MCF 10A (cell line): ENCODE measurements around the gene MAGIX. TPM values are rescaled to one million over a fixed set of nuclear protein-coding genes. Genes with fewer than 3 reads are reported as not detected.
A peak's percentile ranks its signal among the peaks of the same experiment; 100 is the strongest.

Experiments
- Bru-seq: library from RNA; stranded (reverse); fragments of 400-500 nt; gene quantifications from one replicate; lab custom pipeline; 2021; lab: Mats Ljungman, UMichigan
- BruChase-seq, 2 experiments: library from RNA; stranded (reverse); fragments of 400-500 nt; gene quantifications; one replicate each; lab custom pipeline; 2021; lab: Mats Ljungman, UMichigan
- BruUV-seq: library from RNA; stranded (reverse); fragments of 400-500 nt; replicated peaks from 2 replicates; lab custom pipeline; 2021; lab: Mats Ljungman, UMichigan
- CTCF ChIA-PET: fragments of 300-600 bp; sonication (Branson Sonifier 250); formaldehyde crosslinking; extraction: SDS; loops from one replicate; lab custom pipeline; 2021; ENCODE audit warnings: antibody characterized with exemption, inconsistent platforms; lab: Yijun Ruan, JAX
- POLR2A ChIA-PET: fragments of 300-600, 350-650 bp; sonication (Branson Sonifier 250); formaldehyde crosslinking; extraction: SDS; loops from one replicate; lab custom pipeline; 2020; ENCODE audit warnings: antibody characterized with exemption, inconsistent platforms; lab: Yijun Ruan, JAX
- DNase-seq: peaks from one replicate; pipeline ENCODE4 v3.0.0-alpha.2; 2018; ENCODE audit not compliant: unreplicated experiment
- H3K27ac Mint-ChIP-seq: one replicate; pipeline ENCODE4 v1.8.0; 2022; ENCODE audit warnings: mild to moderate bottlenecking, low read depth, mixed read lengths; ENCODE audit not compliant: unreplicated experiment
- H3K27me3 Mint-ChIP-seq: one replicate; pipeline ENCODE4 v1.8.0; 2022; ENCODE audit warnings: mixed read lengths; ENCODE audit not compliant: insufficient read depth, unreplicated experiment
- H3K36me3 Mint-ChIP-seq: one replicate; pipeline ENCODE4 v1.8.0; 2022; ENCODE audit warnings: mild to moderate bottlenecking, moderate library complexity, mixed read lengths; ENCODE audit not compliant: insufficient read depth, unreplicated experiment
- H3K4me1 Mint-ChIP-seq: one replicate; pipeline ENCODE4 v1.8.0; 2022; ENCODE audit warnings: mixed read lengths; ENCODE audit not compliant: insufficient read depth, unreplicated experiment
- H3K4me3 Mint-ChIP-seq: one replicate; pipeline ENCODE4 v1.8.0; 2022; ENCODE audit warnings: mild to moderate bottlenecking, moderate library complexity, mixed read lengths; ENCODE audit not compliant: unreplicated experiment
- H3K9me3 Mint-ChIP-seq: one replicate; pipeline ENCODE4 v1.8.0; 2022; ENCODE audit warnings: mixed read lengths; ENCODE audit not compliant: unreplicated experiment
- intact Hi-C: fragments of 100-400 bp; cut with micrococcal nuclease; formaldehyde crosslinking; loops from 2 replicates; pipeline ENCODE4 v1.14.1; 2022
- long read RNA-seq: library from polyadenylated mRNA; stranded (forward); transcript quantifications from one replicate; pipeline ENCODE4 v2.0.0, GENCODE V29; 2022
- total RNA-seq: library from RNA; stranded (reverse); gene quantifications from 2 replicates; pipeline ENCODE4 v1.2.3, GENCODE V29; 2022
- TF ChIP-seq, protein P1 (sequence below): fragments of 200-600 bp; IDR thresholded peaks from one replicate; pipeline ENCODE4 v1.8.0; 2022; ENCODE audit warnings: antibody characterized with exemption, mild to moderate bottlenecking; ENCODE audit not compliant: unreplicated experiment

MAGIX gene
- total RNA-seq (0.52 and 0.84 TPM in 2 replicates), Bru-seq, nascent RNA (percentile 31 among the genes with signal in this experiment), BruChase-seq, experiment 1, labeled RNA remaining after a 6-hour chase (percentile 32 among the genes with signal in this experiment), BruChase-seq, experiment 2, labeled RNA remaining after a 2-hour chase (percentile 26 among the genes with signal in this experiment)
- long read RNA-seq, partial matches to known transcripts = 2 of 4 reads
- long read RNA-seq, other reads (novel, unspliced or antisense) = 2 of 4 reads

GRCh38 chrX:49162620-49163019 is at the start of gene MAGIX:
TSS of gene MAGIX (plus strand) at chrX:49162758. CDS start at chrX:49162890, 132 bp downstream.
- no peak for DNase-seq
- H3K27ac Mint-ChIP-seq = peak within 1 kb of the TSS; percentile 61

GRCh38 chrX:49116076-49116475 is 46.5 kb upstream of the MAGIX start:
- Mint-ChIP-seq H3K4me1 (no peaks in the 10 kb centered on the region), H3K4me3 (no peak overlapping the region), H3K36me3 (peaks cover 73% of the 10 kb centered on the region), H3K9me3 (no peaks in the 10 kb centered on the region), H3K27me3 (no peaks in the 10 kb centered on the region), H3K27ac (no peak overlapping the region)
- TF ChIP-seq, protein P1, sequence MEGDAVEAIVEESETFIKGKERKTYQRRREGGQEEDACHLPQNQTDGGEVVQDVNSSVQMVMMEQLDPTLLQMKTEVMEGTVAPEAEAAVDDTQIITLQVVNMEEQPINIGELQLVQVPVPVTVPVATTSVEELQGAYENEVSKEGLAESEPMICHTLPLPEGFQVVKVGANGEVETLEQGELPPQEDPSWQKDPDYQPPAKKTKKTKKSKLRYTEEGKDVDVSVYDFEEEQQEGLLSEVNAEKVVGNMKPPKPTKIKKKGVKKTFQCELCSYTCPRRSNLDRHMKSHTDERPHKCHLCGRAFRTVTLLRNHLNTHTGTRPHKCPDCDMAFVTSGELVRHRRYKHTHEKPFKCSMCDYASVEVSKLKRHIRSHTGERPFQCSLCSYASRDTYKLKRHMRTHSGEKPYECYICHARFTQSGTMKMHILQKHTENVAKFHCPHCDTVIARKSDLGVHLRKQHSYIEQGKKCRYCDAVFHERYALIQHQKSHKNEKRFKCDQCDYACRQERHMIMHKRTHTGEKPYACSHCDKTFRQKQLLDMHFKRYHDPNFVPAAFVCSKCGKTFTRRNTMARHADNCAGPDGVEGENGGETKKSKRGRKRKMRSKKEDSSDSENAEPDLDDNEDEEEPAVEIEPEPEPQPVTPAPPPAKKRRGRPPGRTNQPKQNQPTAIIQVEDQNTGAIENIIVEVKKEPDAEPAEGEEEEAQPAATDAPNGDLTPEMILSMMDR = no peak
- DNase-seq = no peak
- intact Hi-C loops = no loop called here
- POLR2A ChIA-PET = interaction anchor here (0.5 to 1.0 kb wide), 2 partner anchors 27 to 69 kb away, joined by 3 read pairs; no protein-coding TSS in a partner anchor
- BruUV-seq = no TSS peak
- CTCF ChIA-PET = no interaction called here

More at GRCh38 chrX:49162620-49163019, at the start of gene MAGIX:
- Mint-ChIP-seq H3K4me3 (peak within 1 kb of the TSS; percentile 68), H3K9me3 (no peaks in the 10 kb centered on the region), H3K36me3 (no peaks in the 10 kb centered on the region), H3K27me3 (no peaks in the 10 kb centered on the region), H3K4me1 (peaks cover 12% of the 10 kb centered on the region)
- BruUV-seq = no TSS peak
- intact Hi-C loops = no loop called here
- CTCF ChIA-PET = interaction anchor here (0.5 to 0.8 kb wide), 3 partner anchors 30 to 101 kb away, joined by 3 to 5 read pairs (median 4); no protein-coding TSS in a partner anchor
- TF ChIP-seq, protein P1 = no peak
- POLR2A ChIA-PET = no interaction called here

DNA sequence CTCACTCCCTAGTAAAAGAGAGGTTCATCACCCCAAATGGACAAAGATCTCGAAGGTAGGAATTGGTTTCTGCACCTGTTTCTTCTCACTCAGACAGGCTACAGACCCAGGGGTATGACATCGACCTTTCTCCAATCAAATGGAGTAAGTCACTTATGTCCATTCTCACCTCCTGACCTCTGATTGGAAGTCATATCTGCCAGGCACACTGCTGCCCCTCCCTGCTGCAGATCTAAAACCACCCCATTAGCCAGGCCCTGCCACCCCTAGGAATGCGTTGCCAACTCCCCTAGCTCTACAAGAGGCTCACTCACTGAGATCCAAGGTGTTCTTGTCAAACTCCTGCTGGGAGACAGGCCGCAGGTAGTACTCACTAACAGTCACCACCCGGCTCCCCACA is 45.8 kb upstream of the MAGIX start:
- Mint-ChIP-seq H3K9me3 (no peaks in the 10 kb centered on the region), H3K27ac (no peak overlapping the region), H3K27me3 (no peaks in the 10 kb centered on the region), H3K36me3 (peaks cover 77% of the 10 kb centered on the region), H3K4me1 (no peaks in the 10 kb centered on the region), H3K4me3 (no peak overlapping the region)
- ChIA-PET CTCF (no interaction called here), POLR2A (interaction anchor here (1.0 kb wide), 1 partner anchor 69 kb away, joined by 3 read pairs; no protein-coding TSS in a partner anchor)
- no peak for DNase-seq
- TF ChIP-seq, protein P1 = no peak
- intact Hi-C loops = no loop called here
- BruUV-seq = no TSS peak

DNA sequence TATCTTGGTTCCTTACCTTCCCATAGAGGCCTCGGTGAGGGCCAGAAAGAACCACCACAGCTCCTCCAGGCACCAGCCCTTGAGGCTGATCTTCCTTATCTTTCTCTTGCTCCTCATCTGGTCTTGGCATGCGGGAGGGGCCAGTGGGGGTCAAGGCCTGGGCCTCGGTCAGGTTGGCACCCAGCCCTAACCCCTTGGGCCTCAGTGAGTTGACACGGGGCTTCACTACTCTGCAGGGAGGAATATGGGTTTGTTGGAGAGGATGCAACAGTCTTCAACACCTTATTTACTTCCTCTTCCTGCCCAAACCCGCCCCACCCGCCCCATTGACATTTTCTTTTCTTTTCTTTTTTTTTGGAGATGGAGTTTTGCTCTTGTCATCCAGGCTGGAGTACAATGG is 45.0 kb upstream of the MAGIX start:
- Mint-ChIP-seq H3K4me1 (no peaks in the 10 kb centered on the region), H3K27ac (no peak overlapping the region), H3K27me3 (no peaks in the 10 kb centered on the region), H3K4me3 (no peak overlapping the region), H3K9me3 (no peaks in the 10 kb centered on the region), H3K36me3 (peaks cover 81% of the 10 kb centered on the region)
- TF ChIP-seq, protein P1 = no peak
- DNase-seq = no peak
- no TSS peak for BruUV-seq
- POLR2A ChIA-PET = no interaction called here
- intact Hi-C loops = no loop called here
- CTCF ChIA-PET = no interaction called here
